ENCODE measurements around the gene DPYSL4. TPM values are rescaled to one million over a fixed set of nuclear protein-coding genes. Genes with fewer than 3 reads are reported as not detected.

Gene DPYSL4
- total RNA-seq, 1 experiment from 2014 or later: 26.3 TPM

DNA sequence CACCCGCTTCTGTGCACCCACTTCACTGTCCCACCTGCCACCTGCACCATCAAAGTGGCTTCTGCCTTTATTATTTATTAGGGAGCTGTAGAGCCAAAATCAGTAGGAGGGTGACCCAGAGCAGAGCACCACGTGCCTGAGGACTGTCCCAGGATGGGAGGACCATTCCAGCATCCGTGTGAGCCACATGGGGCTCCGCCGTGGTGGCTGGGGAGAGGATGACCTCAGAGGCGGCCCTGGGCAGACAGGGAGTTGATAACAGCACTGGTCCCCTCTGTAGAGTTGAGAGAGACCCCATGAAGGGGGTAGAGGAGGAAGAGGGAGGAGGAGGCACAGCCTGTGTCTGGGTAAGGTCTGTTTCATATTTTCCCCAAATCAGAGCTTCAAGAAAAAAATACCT, 8.7 kb upstream of the DPYSL4 start:
- peaks cover 2% of the 10 kb centered on the region for H3K23me2 ChIP-seq (ENCODE audit: insufficient read length, low read depth, low read length, poor library complexity, severe bottlenecking)
- Mint-ChIP-seq H3K27ac (no peak overlapping the region), H3K27me3 (ENCODE audit: low read depth) (peaks cover 76% of the 10 kb centered on the region), H3K9me3 (peaks cover 5 to 18% of the 10 kb centered on the region in 2 experiments), H3K36me3 (ENCODE audit: insufficient read depth in 1 of 3, low read depth in 3 of 3) (peaks cover 3 to 8% (median 4%) of the 10 kb centered on the region in 3 experiments; a peak in 5 of 7 replicates), H3K4me3 (no peak overlapping the region), H3K4me1 (peaks cover 5 to 12% of the 10 kb centered on the region in 2 experiments)
- no peak overlapping the region for H2BK15ac ChIP-seq (ENCODE audit: low read depth, low read length)
- H2AK5ac ChIP-seq (ENCODE audit: insufficient read length, low read length): no peak overlapping the region
- no peak overlapping the region for H4K5ac ChIP-seq (ENCODE audit: insufficient read length, low read depth, low read length)
- H4K91ac ChIP-seq (ENCODE audit: insufficient read length, low read depth, low read length): no peak overlapping the region
- no peak overlapping the region for H2BK120ac ChIP-seq (ENCODE audit: low read depth, low read length, poor library complexity, severe bottlenecking)
- H3K9me3 ChIP-seq (ENCODE audit: control insufficient read depth, low read depth, low read length): no peaks in the 10 kb centered on the region
- WGBS (ENCODE audit: extremely low coverage, insufficient read length, low lambda C conversion rate): no CpG with 5 or more reads among the region's 6 CpGs
- H3K4ac ChIP-seq (ENCODE audit: low read depth, low read length): no peak overlapping the region
- H3K14ac ChIP-seq (ENCODE audit: insufficient read depth, low read length): no peak overlapping the region
- H3K4me1 ChIP-seq (ENCODE audit: insufficient read depth, low read length): no peaks in the 10 kb centered on the region
- no peak overlapping the region for H2BK12ac ChIP-seq (ENCODE audit: insufficient read length, low read depth, low read length)
- H3K27me3 ChIP-seq (ENCODE audit: insufficient read depth, low read length): peaks cover 2% of the 10 kb centered on the region; the same call in 1 of the 2 replicates
- peaks cover 2% of the 10 kb centered on the region for H4K20me1 ChIP-seq (ENCODE audit: control insufficient read depth, insufficient read depth, insufficient read length)
- H3K56ac ChIP-seq (ENCODE audit: insufficient read length, low read depth, low read length): no peak overlapping the region
- no peaks in the 10 kb centered on the region for H3K79me1 ChIP-seq (ENCODE audit: insufficient read depth, low read depth, low read length, poor library complexity, severe bottlenecking)
- H3K4me2 ChIP-seq (ENCODE audit: insufficient read depth, insufficient read length, low read length): no peak overlapping the region
- TF ChIP-seq, protein P1, sequence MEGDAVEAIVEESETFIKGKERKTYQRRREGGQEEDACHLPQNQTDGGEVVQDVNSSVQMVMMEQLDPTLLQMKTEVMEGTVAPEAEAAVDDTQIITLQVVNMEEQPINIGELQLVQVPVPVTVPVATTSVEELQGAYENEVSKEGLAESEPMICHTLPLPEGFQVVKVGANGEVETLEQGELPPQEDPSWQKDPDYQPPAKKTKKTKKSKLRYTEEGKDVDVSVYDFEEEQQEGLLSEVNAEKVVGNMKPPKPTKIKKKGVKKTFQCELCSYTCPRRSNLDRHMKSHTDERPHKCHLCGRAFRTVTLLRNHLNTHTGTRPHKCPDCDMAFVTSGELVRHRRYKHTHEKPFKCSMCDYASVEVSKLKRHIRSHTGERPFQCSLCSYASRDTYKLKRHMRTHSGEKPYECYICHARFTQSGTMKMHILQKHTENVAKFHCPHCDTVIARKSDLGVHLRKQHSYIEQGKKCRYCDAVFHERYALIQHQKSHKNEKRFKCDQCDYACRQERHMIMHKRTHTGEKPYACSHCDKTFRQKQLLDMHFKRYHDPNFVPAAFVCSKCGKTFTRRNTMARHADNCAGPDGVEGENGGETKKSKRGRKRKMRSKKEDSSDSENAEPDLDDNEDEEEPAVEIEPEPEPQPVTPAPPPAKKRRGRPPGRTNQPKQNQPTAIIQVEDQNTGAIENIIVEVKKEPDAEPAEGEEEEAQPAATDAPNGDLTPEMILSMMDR (conservative IDR thresholded peaks at IDR 0.05): no peak
- no peak overlapping the region for H2AFZ ChIP-seq (ENCODE audit: low read length)
- H2BK20ac ChIP-seq (ENCODE audit: low read depth, low read length, poor library complexity, severe bottlenecking): no peak overlapping the region
- no peak overlapping the region for H4K8ac ChIP-seq (replicated peaks; ENCODE audit: insufficient read length, low read depth, low read length)
- no peak overlapping the region for H3T11ph ChIP-seq (ENCODE audit: low read length)
- no peak overlapping the region for H2BK5ac ChIP-seq (ENCODE audit: insufficient read length, low read length)
- no peak overlapping the region for H3K9ac ChIP-seq (ENCODE audit: extremely low read depth, insufficient read length, low read length)
- no peaks in the 10 kb centered on the region for H3K79me2 ChIP-seq (ENCODE audit: insufficient read depth, low read length)
- no peak for DNase-seq
- H3K23ac ChIP-seq (ENCODE audit: insufficient read length, low read depth, low read length): no peak overlapping the region
- H3K27ac ChIP-seq (ENCODE audit: insufficient read length, low read depth, low read length): no peak overlapping the region
- no peak overlapping the region for H3K18ac ChIP-seq (ENCODE audit: insufficient read length, low read depth, low read length)

All from H9 (cell line).